HG03066 (cell line): Measurements from ENCODE around the gene PLPPR4.

Experiments used
- ATAC-seq: cut with Tn5 transposase; IDR thresholded peaks from one replicate; pipeline ENCODE4 v1.9.1; 2021; ENCODE audit warnings: low read depth; ENCODE audit not compliant: unreplicated experiment

The PLPPR4 gene

DNA sequence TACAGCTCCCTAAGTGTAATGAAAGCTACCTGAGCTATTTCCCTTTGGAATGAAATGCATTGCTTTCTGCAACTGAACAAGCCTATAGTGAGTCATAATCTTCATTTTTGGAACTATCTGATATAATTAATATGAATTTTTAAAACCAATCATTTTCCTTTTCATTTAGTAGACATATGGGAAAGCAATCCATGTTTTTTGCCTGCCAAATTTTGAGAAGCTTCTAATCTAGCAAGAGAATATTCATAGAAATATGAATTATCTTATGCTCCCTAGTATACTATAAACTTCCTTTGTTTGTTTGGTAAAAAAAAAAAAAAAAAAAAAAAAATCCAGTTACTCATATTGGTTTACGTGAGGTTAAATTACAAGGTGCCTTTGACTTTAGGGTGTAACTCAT lies 68.3 kb downstream of the PLPPR4 start:
- no peak for ATAC-seq

DNA sequence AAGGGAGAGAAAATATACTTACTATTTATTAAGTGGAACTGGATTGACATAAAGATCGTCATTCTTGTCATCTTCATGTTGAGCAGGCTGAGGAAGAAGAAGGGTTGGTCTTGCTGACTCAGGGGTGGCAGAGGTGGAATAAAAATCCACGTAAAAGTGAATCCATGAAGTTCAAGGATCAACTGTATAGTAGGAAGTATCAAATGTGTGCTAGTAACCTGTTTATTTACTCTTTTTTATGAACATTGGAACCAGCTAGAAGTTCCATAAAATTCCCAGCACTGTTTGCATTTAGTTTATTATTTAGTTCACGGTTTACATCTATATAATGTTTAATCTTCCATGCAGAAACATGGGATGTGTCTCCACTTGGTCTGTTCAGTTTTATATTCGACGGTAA lies 70.7 kb downstream of the PLPPR4 start:
- no peak for ATAC-seq

DNA sequence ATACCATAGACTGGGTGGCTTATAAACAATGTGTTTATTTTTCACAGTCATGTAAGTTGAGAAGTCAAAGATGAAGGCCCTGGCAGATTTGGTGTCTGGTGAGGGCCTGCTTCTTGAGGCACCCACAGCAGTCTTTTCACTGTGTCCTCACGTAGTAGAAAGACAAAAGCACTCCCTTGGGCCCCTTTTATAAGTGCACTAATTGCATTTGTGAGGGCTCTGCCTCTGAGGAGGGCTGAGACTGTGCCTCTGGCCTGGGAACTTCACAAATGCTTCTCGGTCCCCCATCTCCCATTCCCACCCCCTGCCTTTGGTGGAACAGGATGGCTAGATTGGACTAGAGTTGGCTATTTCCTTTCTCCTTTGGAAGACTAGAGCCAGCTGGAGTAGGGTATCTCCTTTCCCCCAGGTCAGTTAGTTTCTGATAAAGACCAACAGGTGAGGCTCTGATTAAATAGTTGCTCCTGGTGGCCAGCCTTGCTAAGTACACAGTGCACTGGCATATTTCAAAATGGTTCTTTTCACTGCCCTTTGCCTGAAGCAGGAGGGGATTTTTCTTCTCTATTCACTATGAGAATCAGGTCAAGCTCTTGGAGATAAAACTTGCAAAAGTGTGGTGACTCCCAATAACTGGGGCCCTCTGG lies 82.9 kb downstream of the PLPPR4 start:
- ATAC-seq: no peak

DNA sequence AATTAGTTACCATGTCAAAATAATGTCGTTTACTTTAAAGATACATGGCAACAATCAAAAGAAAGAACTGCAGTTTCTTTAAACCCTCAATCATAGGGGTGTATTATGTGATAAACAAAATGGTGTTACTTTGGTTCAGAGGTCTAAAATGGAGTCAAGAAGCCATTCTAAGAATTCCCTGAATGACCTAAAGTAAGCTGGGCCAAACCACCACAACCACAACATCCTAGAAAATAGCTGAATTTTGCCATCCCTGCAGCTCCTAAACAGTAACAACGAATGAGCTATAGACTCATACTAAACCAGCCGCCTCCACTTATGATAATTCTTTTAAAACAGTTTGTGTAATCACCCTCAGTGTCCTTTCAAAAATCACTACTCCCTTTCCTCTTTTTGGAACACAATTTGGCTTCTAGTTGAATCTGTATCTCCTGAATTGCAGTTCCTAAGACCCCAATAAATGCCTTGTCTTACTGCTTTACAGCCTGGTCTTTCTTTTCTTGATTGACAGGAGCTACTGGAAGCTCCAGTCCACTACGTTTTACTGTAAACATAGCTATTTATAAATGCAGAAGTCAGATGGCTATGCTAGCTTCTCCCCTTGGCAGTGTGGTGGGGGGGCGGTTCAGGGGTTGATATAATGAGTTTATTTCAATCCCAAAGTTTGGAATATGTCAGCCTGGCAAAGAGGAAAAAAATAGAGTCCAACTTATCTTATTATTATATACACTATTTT lies 84.3 kb downstream of the PLPPR4 start:
- ATAC-seq: no peak

DNA sequence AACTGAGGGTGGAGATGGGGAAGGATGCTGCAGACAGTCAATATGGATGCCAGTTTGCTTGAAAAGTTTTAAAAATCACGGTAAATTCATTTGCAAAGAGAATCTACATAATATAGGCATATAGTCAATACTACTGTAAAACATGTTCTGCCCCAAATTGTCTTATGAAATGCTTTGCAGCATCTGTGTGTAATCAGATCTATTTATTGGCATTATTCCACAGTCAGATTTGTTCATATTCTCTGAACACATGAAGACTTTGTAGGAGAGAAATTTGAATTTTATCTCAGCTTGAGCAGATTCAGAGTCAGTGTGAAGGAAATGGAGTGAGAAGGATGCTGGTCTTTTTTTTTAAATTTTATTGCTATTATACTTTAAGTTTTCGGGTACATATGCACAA lies 88.5 kb downstream of the PLPPR4 start:
- ATAC-seq: no peak

DNA sequence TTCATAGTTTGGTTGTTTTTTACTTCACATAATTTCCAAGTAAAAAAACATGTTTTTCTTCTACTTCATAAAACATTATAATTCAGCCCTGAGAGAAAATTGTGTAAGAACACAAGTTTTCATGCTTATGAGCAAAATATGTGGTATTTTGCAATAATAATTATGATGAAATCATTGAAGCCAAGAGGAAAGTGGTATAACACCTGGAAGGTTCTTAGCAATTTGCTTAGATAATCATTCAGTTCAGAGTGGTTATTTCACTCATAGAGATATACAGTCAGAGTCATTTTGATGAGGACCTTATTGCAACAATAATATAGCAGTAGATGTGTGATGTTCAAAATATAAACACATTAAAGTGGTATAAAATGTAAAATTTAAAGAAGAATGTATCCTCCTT lies 94.5 kb downstream of the PLPPR4 start:
- ATAC-seq: no peak
